Right lobe of liver (tissue), 6 donors: ENCODE measurements around the gene NR3C2. TPM values are rescaled to one million over a fixed set of nuclear protein-coding genes. Genes with fewer than 3 reads are reported as not detected.

Experiments used
- ATAC-seq, 4 donors: fragments of 200-7000 bp; cut with Tn5 transposase; one replicate each; pipeline ENCODE4 v1.9.1; 2020; ENCODE audit warnings: mild to moderate bottlenecking in 4 of 4, moderate library complexity in 4 of 4
- DNase-seq, 3 donors: peaks; one replicate each; pipeline ENCODE4 v3.0.0-alpha.2; 2020
- H3K27ac ChIP-seq, 3 donors: fragments of 200-600 bp; one replicate each; pipeline ENCODE4 v1.8.0; 2022
- H3K27me3 ChIP-seq, 2 donors: fragments of 200-600 bp; one replicate each; pipeline ENCODE4 v1.8.0; 2022
- H3K36me3 ChIP-seq, 4 donors: fragments of 200-600 bp; sonication (generic) in 1 of 4; one replicate each; pipeline versions ENCODE4 v1.5.1 to v1.8.0; 2017 to 2022; ENCODE audit warnings: control low read depth in 1 of 4
- H3K4me1 ChIP-seq, 4 donors: fragments of 200-600 bp; sonication (generic) in 1 of 4; one replicate each; pipeline versions ENCODE4 v1.5.1 to v1.8.0; 2017 to 2022; ENCODE audit warnings: control low read depth in 1 of 4
- H3K4me3 ChIP-seq, 3 donors: fragments of 200-600 bp; one replicate each; pipeline ENCODE4 v1.8.0; 2022
- H3K9me3 ChIP-seq, 4 donors: fragments of 200-600 bp; sonication (generic) in 1 of 4; one replicate each; pipeline versions ENCODE4 v1.5.1 to v1.8.0; 2017 to 2022; ENCODE audit warnings: control low read depth in 1 of 4
- POLR2A ChIP-seq: fragments of 450-650 bp; IDR thresholded peaks from one replicate; pipeline ENCODE4 v1.6.1; 2017; ENCODE audit warnings: antibody characterized with exemption, mild to moderate bottlenecking
- WGBS: methylation state at CpG from one replicate; pipeline ENCODE4 v1.1.6; 2018; ENCODE audit warnings: low coverage, low lambda C conversion rate; ENCODE audit not compliant: insufficient coverage; ENCODE audit errors: missing lambda C conversion rate; 5-methylcytosine and 5-hydroxymethylcytosine counted together
- intact Hi-C, 2 donors: fragments of 100-400 bp; cut with DNase I; formaldehyde crosslinking; loops; one replicate each; pipeline versions ENCODE4 v1.11.2 to v1.14.1; 2022
- total RNA-seq, 6 experiments: library from RNA; depleted of rRNA in 2 of 6; stranded (reverse); fragments of >200 nt in 2 of 6; fragmentation: NEBNext Ultra II Directional in 3 of 6; extraction: Animal tissue kit (Norgen Biotek cat#: 25700) in 3 of 6; gene quantifications; one replicate each; pipeline versions ENCODE4 v1.1.0 to v1.2.4, GENCODE V29; 2016 to 2023
- TF ChIP-seq, protein P1 (sequence below), 4 donors: fragments of 200-600 bp in 3 of 4; fragments of 450-650 bp in 1 of 4; IDR thresholded peaks; one replicate each; pipeline versions ENCODE4 v1.5.1 to v1.8.0; 2016 to 2022; ENCODE audit warnings: antibody characterized with exemption in 4 of 4, mild to moderate bottlenecking in 2 of 4
- donor health status: DM: no; HTN: yes; CAD: no.
- donor health status: DM: no; HTN: no; CAD: no.
- donor health status: DM: no; HTN: no; CAD: no.
- donor health status: DM: no; HTN: yes; CAD: no.
- donor health status: DM: no; HTN: yes; CAD: no.

The NR3C2 gene
- total RNA-seq, 6 experiments from 2014 or later: 4.8 to 15.9 (median 8.9) TPM

- intact Hi-C loops: no loop called here
- H3K4me1 ChIP-seq: peaks cover 0 to 12% (median 5%) of the 10 kb centered on the region in 4 donors
- no peaks in the 10 kb centered on the region for H3K27me3 ChIP-seq
- TF ChIP-seq POLR2A: no peak
- TF ChIP-seq, protein P1, sequence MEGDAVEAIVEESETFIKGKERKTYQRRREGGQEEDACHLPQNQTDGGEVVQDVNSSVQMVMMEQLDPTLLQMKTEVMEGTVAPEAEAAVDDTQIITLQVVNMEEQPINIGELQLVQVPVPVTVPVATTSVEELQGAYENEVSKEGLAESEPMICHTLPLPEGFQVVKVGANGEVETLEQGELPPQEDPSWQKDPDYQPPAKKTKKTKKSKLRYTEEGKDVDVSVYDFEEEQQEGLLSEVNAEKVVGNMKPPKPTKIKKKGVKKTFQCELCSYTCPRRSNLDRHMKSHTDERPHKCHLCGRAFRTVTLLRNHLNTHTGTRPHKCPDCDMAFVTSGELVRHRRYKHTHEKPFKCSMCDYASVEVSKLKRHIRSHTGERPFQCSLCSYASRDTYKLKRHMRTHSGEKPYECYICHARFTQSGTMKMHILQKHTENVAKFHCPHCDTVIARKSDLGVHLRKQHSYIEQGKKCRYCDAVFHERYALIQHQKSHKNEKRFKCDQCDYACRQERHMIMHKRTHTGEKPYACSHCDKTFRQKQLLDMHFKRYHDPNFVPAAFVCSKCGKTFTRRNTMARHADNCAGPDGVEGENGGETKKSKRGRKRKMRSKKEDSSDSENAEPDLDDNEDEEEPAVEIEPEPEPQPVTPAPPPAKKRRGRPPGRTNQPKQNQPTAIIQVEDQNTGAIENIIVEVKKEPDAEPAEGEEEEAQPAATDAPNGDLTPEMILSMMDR (IDR thresholded peaks at IDR 0.05): no peak
- DNase-seq (peak; percentile 54 to 60 (median 58)), ATAC-seq (peak in 2 of 4 donors; percentile 1 to 6)
- H3K27ac ChIP-seq: peak overlapping the region; percentile 17 to 80 (median 68)
- no peaks in the 10 kb centered on the region for H3K36me3 ChIP-seq
- H3K9me3 ChIP-seq: no peaks in the 10 kb centered on the region
- H3K4me3 ChIP-seq: peak overlapping the region; percentile 78 to 86 (median 85)
- WGBS: 0% methylated on average over 13 of the region's 89 CpGs
Observed at GRCh38 chr4:148444296-148445070, 2.3 kb upstream of the NR3C2 start.

DNA sequence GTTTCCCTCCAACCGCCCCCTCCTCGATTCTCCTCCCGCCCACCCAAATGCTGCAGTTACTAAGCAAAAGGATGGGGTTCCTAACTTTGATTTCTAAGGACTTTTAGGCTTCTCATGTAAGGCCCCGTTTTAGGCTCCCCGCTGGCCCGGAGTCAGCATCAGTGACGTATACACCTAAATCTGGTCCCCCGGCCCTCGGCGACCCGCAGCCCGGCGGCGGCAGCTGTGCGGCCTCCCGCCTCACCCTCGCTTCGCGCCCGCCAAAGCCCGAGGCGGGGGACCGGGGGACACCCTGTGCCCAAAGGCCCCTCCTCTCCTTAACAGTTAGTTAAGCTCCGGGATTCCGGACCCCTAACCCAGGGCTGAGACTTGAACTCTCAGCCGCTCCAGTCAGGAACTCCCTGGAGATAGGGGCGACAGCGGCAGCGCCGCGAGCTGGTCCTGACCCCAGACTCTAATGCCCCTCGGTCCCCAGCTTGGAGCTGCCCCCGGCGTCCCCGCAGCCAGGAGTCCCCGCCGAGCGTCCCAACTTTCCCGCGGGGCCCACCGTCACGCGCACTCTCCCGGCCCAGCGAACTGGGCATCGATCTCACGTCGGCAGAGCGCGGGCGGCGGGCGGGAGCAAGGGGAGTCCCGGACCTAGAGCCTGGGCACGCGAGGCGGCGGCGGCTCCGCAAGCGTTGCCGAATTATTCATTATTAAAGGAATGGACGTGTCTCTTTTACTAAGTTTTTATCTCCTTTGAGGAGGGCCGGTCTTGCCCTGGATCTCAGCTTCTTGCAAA is 1.5 kb upstream of the NR3C2 start:
- TF ChIP-seq, protein P1 (IDR thresholded peaks at IDR 0.05): no peak
- no peak for TF ChIP-seq POLR2A
- WGBS: 0% methylated on average over 14 of the region's 64 CpGs
- no peaks in the 10 kb centered on the region for H3K27me3 ChIP-seq
- H3K9me3 ChIP-seq: no peaks in the 10 kb centered on the region
- ATAC-seq (peak in 1 of 4 donors; percentile 16), DNase-seq (peak; percentile 60 to 68 (median 64))
- peaks cover 0 to 19% (median 7%) of the 10 kb centered on the region in 4 donors for H3K4me1 ChIP-seq
- peak overlapping the region; percentile 78 to 86 (median 85) for H3K4me3 ChIP-seq
- H3K27ac ChIP-seq: peak overlapping the region; percentile 17 to 80 (median 68)
- intact Hi-C loops: no loop called here
- H3K36me3 ChIP-seq: no peaks in the 10 kb centered on the region

DNA sequence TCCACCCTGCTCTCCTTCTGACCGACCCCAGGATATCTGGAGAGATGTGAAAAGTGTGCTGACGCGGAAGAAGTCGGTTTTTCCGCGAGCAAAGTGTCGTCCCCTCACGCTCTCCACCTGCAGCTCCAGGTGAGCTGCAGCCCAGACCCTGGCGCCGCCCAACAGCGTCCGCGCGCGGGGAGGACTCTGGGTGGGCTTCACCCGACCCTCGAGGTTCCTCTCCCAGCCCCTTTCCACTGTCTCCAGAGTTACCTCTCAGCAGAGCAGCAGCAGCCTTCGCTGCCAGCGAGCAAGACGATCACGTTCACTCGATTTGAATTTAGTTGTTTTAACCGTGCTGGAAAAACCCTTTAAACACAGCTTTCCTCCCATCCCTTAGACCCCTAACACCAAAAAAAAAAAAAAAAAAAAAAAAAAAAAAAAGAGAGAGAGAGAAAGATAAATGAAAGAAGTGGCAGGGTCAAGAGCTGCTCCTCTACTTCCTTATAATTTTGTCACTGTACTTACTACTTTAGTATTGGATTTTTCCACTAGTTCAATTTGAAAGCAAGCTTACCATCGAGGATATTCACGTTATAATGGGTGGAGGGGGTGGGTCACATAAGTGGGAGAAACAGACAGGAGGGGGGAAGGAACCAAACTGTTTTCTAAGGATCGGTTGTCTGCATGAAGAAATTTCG is 758 bp upstream of the NR3C2 start:
- H3K9me3 ChIP-seq: no peaks in the 10 kb centered on the region
- no peak for TF ChIP-seq POLR2A
- TF ChIP-seq, protein P1 (IDR thresholded peaks at IDR 0.05): no peak
- intact Hi-C loops: no loop called here
- no peaks in the 10 kb centered on the region for H3K27me3 ChIP-seq
- no peaks in the 10 kb centered on the region for H3K36me3 ChIP-seq
- peak overlapping the region; percentile 78 to 86 (median 85) for H3K4me3 ChIP-seq
- DNase-seq (no peak), ATAC-seq (peak; percentile 0 to 4 (median 0))
- H3K27ac ChIP-seq: peak overlapping the region; percentile 90 to 92 (median 91)
- H3K4me1 ChIP-seq: peaks cover 0 to 27% (median 8%) of the 10 kb centered on the region in 4 donors
- WGBS: 0% methylated on average over 12 of the region's 27 CpGs

- no peak for DNase-seq
- 3% methylated on average over 12 of the region's 12 CpGs for WGBS
- no peak for TF ChIP-seq POLR2A
- TF ChIP-seq, protein P1 (IDR thresholded peaks at IDR 0.05): no peak
- no peaks in the 10 kb centered on the region for H3K36me3 ChIP-seq
- intact Hi-C loops: no loop called here
- no peaks in the 10 kb centered on the region for H3K9me3 ChIP-seq
- H3K4me1 ChIP-seq: peaks cover 0 to 37% (median 10%) of the 10 kb centered on the region in 4 donors
- H3K27me3 ChIP-seq: no peaks in the 10 kb centered on the region
- ATAC-seq: no peak
- H3K4me3 ChIP-seq: peak overlapping the region; percentile 54 to 86 (median 78)
- peak overlapping the region; percentile 42 to 91 (median 78) for H3K27ac ChIP-seq
Observed at GRCh38 chr4:148441624-148441985, 609 bp downstream of the NR3C2 start.
